ENCODE data around the gene HK1. TPM values are rescaled to one million over a fixed set of nuclear protein-coding genes. Genes with fewer than 3 reads are reported as not detected.

Gene HK1
- total RNA-seq, 1 donor from 2014 or later, result 61.3 TPM

GRCh38 chr10:69374931-69375306 is 96.6 kb downstream of the HK1 start:
- Mint-ChIP-seq H3K4me1 (ENCODE audit: unreplicated experiment) (no peaks in the 10 kb centered on the region), H3K4me3 (ENCODE audit: unreplicated experiment) (no peak overlapping the region), H3K9me3 (ENCODE audit: unreplicated experiment) (no peaks in the 10 kb centered on the region), H3K27ac (ENCODE audit: unreplicated experiment) (no peak overlapping the region), H3K27me3 (ENCODE audit: unreplicated experiment) (no peaks in the 10 kb centered on the region), H3K36me3 (ENCODE audit: unreplicated experiment) (peaks cover 40% of the 10 kb centered on the region)
- no peak for DNase-seq (ENCODE audit: extremely low spot score, unreplicated experiment)
- TF ChIP-seq, protein P1, sequence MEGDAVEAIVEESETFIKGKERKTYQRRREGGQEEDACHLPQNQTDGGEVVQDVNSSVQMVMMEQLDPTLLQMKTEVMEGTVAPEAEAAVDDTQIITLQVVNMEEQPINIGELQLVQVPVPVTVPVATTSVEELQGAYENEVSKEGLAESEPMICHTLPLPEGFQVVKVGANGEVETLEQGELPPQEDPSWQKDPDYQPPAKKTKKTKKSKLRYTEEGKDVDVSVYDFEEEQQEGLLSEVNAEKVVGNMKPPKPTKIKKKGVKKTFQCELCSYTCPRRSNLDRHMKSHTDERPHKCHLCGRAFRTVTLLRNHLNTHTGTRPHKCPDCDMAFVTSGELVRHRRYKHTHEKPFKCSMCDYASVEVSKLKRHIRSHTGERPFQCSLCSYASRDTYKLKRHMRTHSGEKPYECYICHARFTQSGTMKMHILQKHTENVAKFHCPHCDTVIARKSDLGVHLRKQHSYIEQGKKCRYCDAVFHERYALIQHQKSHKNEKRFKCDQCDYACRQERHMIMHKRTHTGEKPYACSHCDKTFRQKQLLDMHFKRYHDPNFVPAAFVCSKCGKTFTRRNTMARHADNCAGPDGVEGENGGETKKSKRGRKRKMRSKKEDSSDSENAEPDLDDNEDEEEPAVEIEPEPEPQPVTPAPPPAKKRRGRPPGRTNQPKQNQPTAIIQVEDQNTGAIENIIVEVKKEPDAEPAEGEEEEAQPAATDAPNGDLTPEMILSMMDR (IDR thresholded peaks at IDR 0.05), result no peak

DNA sequence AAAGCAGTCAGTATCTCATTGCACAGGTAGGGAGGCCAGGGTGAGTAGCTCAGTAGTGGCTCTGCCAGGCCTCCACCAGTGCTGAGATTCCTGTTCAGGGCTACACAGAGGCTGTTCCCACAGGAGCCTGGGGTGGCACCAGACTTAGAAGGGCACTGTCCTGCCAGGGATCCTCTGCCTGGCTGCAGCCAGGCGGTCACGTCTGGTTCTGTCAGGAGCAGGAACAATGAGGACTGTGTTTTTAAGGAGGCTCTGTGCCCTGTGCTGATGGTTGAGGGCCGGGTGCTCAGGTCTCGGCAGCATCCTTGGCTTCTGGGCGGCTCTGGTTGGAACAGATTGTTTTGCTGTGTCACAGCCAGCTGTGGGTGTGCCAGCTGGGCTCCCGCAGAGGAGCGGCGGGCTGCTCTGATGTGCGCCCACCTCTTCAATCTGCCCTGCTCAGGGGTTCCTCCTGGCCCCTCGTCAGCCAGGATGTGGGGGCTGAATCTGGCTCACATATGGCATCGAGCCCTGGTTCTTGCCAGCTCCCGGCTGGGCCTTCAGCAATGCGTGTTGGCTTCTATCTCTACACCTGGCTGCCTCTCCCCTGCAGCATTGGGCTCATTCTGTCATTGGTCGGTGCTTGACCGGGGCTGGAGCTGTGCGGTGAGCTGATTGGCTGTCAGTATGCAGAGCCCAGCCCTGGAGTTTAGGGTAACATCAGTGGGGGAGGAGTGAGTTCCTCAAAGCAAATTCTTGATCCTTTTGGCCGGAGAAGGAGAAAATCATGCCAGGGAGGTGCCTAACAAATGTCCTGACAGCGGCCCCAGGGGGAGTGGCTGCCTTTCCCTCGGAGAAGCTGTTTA is 97.2 kb downstream of the HK1 start:
- no peaks in the 10 kb centered on the region for H3K4me1 Mint-ChIP-seq (ENCODE audit: unreplicated experiment)
- no peaks in the 10 kb centered on the region for H3K9me3 Mint-ChIP-seq (ENCODE audit: unreplicated experiment)
- H3K27ac Mint-ChIP-seq (ENCODE audit: unreplicated experiment), result no peak overlapping the region
- no peak for DNase-seq (ENCODE audit: extremely low spot score, unreplicated experiment)
- H3K36me3 Mint-ChIP-seq (ENCODE audit: unreplicated experiment), result peaks cover 39% of the 10 kb centered on the region
- no peak overlapping the region for H3K4me3 Mint-ChIP-seq (ENCODE audit: unreplicated experiment)
- H3K27me3 Mint-ChIP-seq (ENCODE audit: unreplicated experiment), result no peaks in the 10 kb centered on the region
- TF ChIP-seq, protein P1 (IDR thresholded peaks at IDR 0.05), result no peak

DNA sequence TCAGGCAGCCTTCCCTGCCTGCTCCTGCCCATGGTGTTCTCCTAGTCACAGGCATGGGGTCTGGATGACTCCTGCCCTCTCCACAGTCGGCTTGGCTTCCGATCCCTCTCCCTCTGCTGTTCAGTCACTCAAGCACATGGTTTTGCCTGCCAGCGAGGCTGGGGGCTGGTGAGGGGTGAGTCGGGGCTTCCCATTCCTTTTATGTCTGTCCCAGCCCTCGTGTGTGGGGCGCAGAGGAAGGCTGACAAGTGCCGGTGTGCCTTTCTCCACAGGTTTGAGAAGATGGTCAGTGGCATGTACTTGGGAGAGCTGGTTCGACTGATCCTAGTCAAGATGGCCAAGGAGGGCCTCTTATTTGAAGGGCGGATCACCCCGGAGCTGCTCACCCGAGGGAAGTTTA is 98.4 kb downstream of the HK1 start:
- no peaks in the 10 kb centered on the region for H3K9me3 Mint-ChIP-seq (ENCODE audit: unreplicated experiment)
- peaks cover 32% of the 10 kb centered on the region for H3K36me3 Mint-ChIP-seq (ENCODE audit: unreplicated experiment)
- TF ChIP-seq, protein P1 (IDR thresholded peaks at IDR 0.05), result no peak

DNA sequence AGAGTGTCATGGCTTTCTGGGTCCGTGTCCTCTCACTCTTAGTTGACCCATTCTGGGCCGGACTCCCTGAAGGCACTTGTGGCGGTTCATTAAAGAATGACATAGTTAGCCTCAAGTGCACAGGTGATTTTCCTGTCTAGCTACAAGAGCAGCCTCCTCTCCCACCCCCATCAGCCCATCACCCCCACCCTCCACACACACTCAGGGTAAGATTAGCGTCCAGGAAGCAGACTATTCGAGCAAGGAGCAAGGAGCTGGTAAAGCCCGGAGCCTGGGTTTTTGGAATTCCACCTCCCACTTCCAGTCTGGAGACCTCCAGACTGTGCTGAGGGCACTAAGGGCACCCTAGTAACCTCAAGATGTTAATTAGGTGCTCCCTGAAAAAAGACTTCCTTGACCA is 98.9 kb downstream of the HK1 start:
- no peak for DNase-seq (ENCODE audit: extremely low spot score, unreplicated experiment)
- Mint-ChIP-seq H3K27ac (ENCODE audit: unreplicated experiment) (no peak overlapping the region), H3K9me3 (ENCODE audit: unreplicated experiment) (no peaks in the 10 kb centered on the region), H3K4me3 (ENCODE audit: unreplicated experiment) (no peak overlapping the region), H3K27me3 (ENCODE audit: unreplicated experiment) (no peaks in the 10 kb centered on the region), H3K36me3 (ENCODE audit: unreplicated experiment) (peaks cover 29% of the 10 kb centered on the region), H3K4me1 (ENCODE audit: unreplicated experiment) (no peaks in the 10 kb centered on the region)
- TF ChIP-seq, protein P1 (IDR thresholded peaks at IDR 0.05), result no peak

More for the DNA sequence above, 98.4 kb downstream of the HK1 start:
- H3K27me3 Mint-ChIP-seq (ENCODE audit: unreplicated experiment), result no peaks in the 10 kb centered on the region
- DNase-seq (ENCODE audit: extremely low spot score, unreplicated experiment), result no peak
- H3K4me1 Mint-ChIP-seq (ENCODE audit: unreplicated experiment), result no peaks in the 10 kb centered on the region
- H3K4me3 Mint-ChIP-seq (ENCODE audit: unreplicated experiment), result no peak overlapping the region
- H3K27ac Mint-ChIP-seq (ENCODE audit: unreplicated experiment), result no peak overlapping the region

DNA sequence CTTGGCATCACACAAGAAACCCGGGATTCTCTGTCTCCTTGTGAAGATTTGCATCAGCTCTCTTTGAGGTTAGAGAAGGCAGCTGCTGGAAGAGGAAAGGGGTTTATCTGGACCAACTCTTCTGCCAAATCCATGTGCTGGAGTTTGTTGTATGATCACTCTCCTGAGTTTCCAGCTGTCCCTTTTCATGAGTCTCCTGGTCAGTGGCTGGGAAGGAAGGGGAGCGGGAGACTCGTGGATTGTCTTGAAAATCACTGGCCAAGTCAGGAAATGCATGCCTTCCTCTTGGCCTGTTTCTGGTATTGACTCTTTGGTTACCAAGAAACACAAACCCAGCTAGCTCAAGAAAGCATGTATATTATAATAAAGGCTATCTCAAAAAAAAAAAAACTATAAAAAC is 99.6 kb downstream of the HK1 start:
- Mint-ChIP-seq H3K9me3 (ENCODE audit: unreplicated experiment) (no peaks in the 10 kb centered on the region), H3K4me3 (ENCODE audit: unreplicated experiment) (no peak overlapping the region), H3K27me3 (ENCODE audit: unreplicated experiment) (no peaks in the 10 kb centered on the region), H3K36me3 (ENCODE audit: unreplicated experiment) (peaks cover 31% of the 10 kb centered on the region), H3K27ac (ENCODE audit: unreplicated experiment) (no peak overlapping the region), H3K4me1 (ENCODE audit: unreplicated experiment) (no peaks in the 10 kb centered on the region)
- TF ChIP-seq, protein P1 (IDR thresholded peaks at IDR 0.05), result no peak
- DNase-seq (ENCODE audit: extremely low spot score, unreplicated experiment), result no peak
